HL-60 (cell line): ENCODE measurements around the gene CACNA2D1.

ENCODE experiments used
- DNase-seq, 2 experiments: peaks; one replicate each; pipeline ENCODE4 v3.0.0-alpha.2; 2010 to 2020; ENCODE audit warnings: low read depth in 1 of 2, low spot score in 1 of 2
- H3K27ac ChIP-seq: fragments of 250-450 bp; sonication (Bioruptor Pico); replicated peaks from 2 replicates; pipeline ENCODE4 v1.5.1; 2020; ENCODE audit warnings: mild to moderate bottlenecking, moderate library complexity
- H3K27me3 ChIP-seq: fragments of 250-450 bp; sonication (Bioruptor Pico); 2 replicates; pipeline ENCODE4 v1.5.1; 2021; ENCODE audit warnings: mild to moderate bottlenecking, moderate library complexity; ENCODE audit not compliant: insufficient read depth, poor library complexity, severe bottlenecking
- H3K4me3 ChIP-seq: replicated peaks from 2 replicates; pipeline ENCODE4 v1.5.1; 2011; ENCODE audit warnings: mild to moderate bottlenecking, control low read depth, low read length; ENCODE audit not compliant: insufficient read depth
- CTCF ChIP-seq: IDR thresholded peaks from one replicate; pipeline ENCODE4 v1.5.1; 2011; ENCODE audit warnings: low read length, control low read depth, inconsistent platforms; ENCODE audit not compliant: insufficient read depth
- GABPA ChIP-seq: IDR thresholded peaks from 2 replicates; pipeline ENCODE4 v1.6.1; 2012; ENCODE audit warnings: low read depth
- POLR2AphosphoS5 ChIP-seq: IDR thresholded peaks from 2 replicates; pipeline ENCODE4 v1.6.1; 2012; ENCODE audit warnings: low read depth
- SPI1 ChIP-seq: IDR thresholded peaks from 2 replicates; pipeline ENCODE4 v1.6.1; 2012; ENCODE audit warnings: low read depth, mild to moderate bottlenecking, borderline replicate concordance
- TF ChIP-seq, protein P1 (sequence below): IDR thresholded peaks from 2 replicates; pipeline ENCODE4 v1.6.1; 2012; ENCODE audit warnings: low read depth; ENCODE audit not compliant: insufficient replicate concordance

CACNA2D1 gene

GRCh38 chr7:82105463-82105862, 338.1 kb downstream of the CACNA2D1 start:
- Histone ChIP-seq H3K27ac (no peak overlapping the region), H3K27me3 (no peaks in the 10 kb centered on the region), H3K4me3 (no peak overlapping the region)
- TF ChIP-seq POLR2AphosphoS5, result no peak
- no peak for TF ChIP-seq GABPA
- TF ChIP-seq, protein P1, sequence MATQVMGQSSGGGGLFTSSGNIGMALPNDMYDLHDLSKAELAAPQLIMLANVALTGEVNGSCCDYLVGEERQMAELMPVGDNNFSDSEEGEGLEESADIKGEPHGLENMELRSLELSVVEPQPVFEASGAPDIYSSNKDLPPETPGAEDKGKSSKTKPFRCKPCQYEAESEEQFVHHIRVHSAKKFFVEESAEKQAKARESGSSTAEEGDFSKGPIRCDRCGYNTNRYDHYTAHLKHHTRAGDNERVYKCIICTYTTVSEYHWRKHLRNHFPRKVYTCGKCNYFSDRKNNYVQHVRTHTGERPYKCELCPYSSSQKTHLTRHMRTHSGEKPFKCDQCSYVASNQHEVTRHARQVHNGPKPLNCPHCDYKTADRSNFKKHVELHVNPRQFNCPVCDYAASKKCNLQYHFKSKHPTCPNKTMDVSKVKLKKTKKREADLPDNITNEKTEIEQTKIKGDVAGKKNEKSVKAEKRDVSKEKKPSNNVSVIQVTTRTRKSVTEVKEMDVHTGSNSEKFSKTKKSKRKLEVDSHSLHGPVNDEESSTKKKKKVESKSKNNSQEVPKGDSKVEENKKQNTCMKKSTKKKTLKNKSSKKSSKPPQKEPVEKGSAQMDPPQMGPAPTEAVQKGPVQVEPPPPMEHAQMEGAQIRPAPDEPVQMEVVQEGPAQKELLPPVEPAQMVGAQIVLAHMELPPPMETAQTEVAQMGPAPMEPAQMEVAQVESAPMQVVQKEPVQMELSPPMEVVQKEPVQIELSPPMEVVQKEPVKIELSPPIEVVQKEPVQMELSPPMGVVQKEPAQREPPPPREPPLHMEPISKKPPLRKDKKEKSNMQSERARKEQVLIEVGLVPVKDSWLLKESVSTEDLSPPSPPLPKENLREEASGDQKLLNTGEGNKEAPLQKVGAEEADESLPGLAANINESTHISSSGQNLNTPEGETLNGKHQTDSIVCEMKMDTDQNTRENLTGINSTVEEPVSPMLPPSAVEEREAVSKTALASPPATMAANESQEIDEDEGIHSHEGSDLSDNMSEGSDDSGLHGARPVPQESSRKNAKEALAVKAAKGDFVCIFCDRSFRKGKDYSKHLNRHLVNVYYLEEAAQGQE, result no peak
- no peak for TF ChIP-seq CTCF
- TF ChIP-seq SPI1, result no peak
- no peak for DNase-seq

DNA sequence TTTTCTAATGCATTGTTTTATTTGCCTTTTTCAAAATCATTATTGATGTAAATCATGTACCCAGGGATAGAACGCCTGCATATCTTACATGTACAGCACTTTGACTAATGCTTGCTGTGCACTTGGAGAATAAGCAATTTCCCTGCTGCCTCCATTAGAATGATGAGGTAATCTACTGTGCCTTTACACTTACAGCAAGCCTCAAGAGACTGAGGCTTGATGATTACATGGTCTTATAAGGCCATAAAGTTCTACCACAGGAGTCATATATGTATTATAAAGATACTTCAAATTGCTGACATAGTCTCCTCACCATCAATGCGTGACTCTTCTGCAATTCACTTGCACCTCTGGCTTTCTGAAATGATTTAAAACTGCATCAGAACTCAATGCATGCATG, 345.2 kb downstream of the CACNA2D1 start:
- no peak overlapping the region for H3K4me3 ChIP-seq
- TF ChIP-seq CTCF (no peak), POLR2AphosphoS5 (no peak), GABPA (no peak), SPI1 (no peak)
- TF ChIP-seq, protein P1, result no peak
- H3K27ac ChIP-seq, result no peak overlapping the region
- DNase-seq, result no peak
- H3K27me3 ChIP-seq, result no peaks in the 10 kb centered on the region

DNA sequence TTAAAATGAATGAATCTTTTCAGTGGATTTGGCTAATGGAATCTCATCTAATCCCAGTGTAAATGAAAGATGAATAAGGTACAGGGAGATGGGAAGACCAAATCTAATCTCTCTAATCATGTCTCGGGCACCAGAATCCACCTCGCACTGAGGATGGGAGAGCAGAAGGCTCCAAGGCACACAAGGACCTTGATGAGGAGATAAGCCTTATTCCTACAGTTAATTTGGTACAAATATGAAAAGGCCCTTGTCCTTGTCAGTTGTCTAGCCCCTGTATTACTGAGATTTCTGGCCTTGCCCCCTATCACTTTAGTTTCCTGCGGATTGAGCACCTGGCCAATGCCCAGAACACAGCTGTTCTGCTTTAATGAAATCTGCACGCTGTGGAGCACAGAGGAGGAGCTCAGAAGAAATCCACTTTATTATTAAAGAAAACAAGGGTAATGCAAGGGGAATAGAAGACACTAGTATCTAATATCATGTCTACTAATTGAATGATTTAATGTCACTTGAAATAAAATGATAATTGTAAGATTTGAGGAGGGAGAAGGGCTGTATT, 352.4 kb downstream of the CACNA2D1 start:
- peaks cover 2% of the 10 kb centered on the region for H3K27me3 ChIP-seq
- H3K27ac ChIP-seq, result no peak overlapping the region
- TF ChIP-seq, protein P1, result no peak
- TF ChIP-seq POLR2AphosphoS5 (no peak), GABPA (no peak), CTCF (no peak), SPI1 (no peak)
- no peak overlapping the region for H3K4me3 ChIP-seq
- DNase-seq, result no peak
